NB4 (cell line): Measurements from ENCODE around the gene GYPB.
"Not testable (repeated sequence)": the region's sequence is repeated elsewhere in the genome, so short reads cannot be mapped to it uniquely, and the experiment has no call there.

Experiments
- DNase-seq: peaks from one replicate; pipeline ENCODE4 v3.0.0; 2010; ENCODE audit warnings: low read depth
- H3K4me3 ChIP-seq: one replicate; pipeline ENCODE4 v1.5.1; 2011; ENCODE audit warnings: mild to moderate bottlenecking, low read depth, low read length, moderate library complexity
- CTCF ChIP-seq: IDR thresholded peaks from one replicate; pipeline ENCODE4 v1.5.1; 2012; ENCODE audit warnings: low read depth, low read length
- MAX ChIP-seq: IDR thresholded peaks from 2 replicates; pipeline ENCODE4 v1.6.1; 2011; ENCODE audit warnings: low read depth, low read length
- MYC ChIP-seq: IDR thresholded peaks from 2 replicates; pipeline ENCODE4 v1.6.1; 2011; ENCODE audit warnings: low read depth, low read length
- POLR2A ChIP-seq: IDR thresholded peaks from 2 replicates; pipeline ENCODE4 v1.6.1; 2011; ENCODE audit warnings: mild to moderate bottlenecking; ENCODE audit not compliant: insufficient read length; ENCODE audit errors: extremely low read depth

The GYPB gene

GRCh38 chr4:143991761-143992160 is 27.4 kb downstream of the GYPB start:
- not testable (repeated sequence) for DNase-seq, H3K4me3 ChIP-seq

- not testable (repeated sequence) for DNase-seq, H3K4me3 ChIP-seq
These were observed 28.5 kb downstream of the GYPB start for GRCh38 chr4:143990717-143991116.

- TF ChIP-seq CTCF (no peak), MAX (no peak), MYC (no peak), POLR2A (no peak)
- no peak for DNase-seq
These were observed 33.0 kb downstream of the GYPB start for GRCh38 chr4:143986180-143986579.

GRCh38 chr4:143980776-143981175 is 38.4 kb downstream of the GYPB start:
- not testable (repeated sequence) for H3K4me3 ChIP-seq
- peak; percentile 4 for DNase-seq

More at GRCh38 chr4:143986180-143986579, 33.0 kb downstream of the GYPB start:
- no peak overlapping the region for H3K4me3 ChIP-seq

- DNase-seq, H3K4me3 ChIP-seq: not testable (repeated sequence)
These were observed 43.7 kb downstream of the GYPB start for GRCh38 chr4:143975527-143975926.

- H3K4me3 ChIP-seq, result not testable (repeated sequence)
These were observed 45.2 kb downstream of the GYPB start for GRCh38 chr4:143974021-143974420.

GRCh38 chr4:143961075-143961474 is 58.1 kb downstream of the GYPB start:
- no peak for DNase-seq
- no peak overlapping the region for H3K4me3 ChIP-seq
- TF ChIP-seq MAX (no peak), CTCF (no peak), MYC (no peak), POLR2A (no peak)

More at GRCh38 chr4:143974021-143974420, 45.2 kb downstream of the GYPB start:
- not testable (repeated sequence) for DNase-seq

GRCh38 chr4:143955306-143955705 is 63.9 kb downstream of the GYPB start:
- not testable (repeated sequence) for DNase-seq, H3K4me3 ChIP-seq

GRCh38 chr4:143951458-143951972 is 67.7 kb downstream of the GYPB start:
- not testable (repeated sequence) for H3K4me3 ChIP-seq, DNase-seq

GRCh38 chr4:143950967-143951366 is 68.2 kb downstream of the GYPB start:
- DNase-seq, H3K4me3 ChIP-seq: not testable (repeated sequence)

GRCh38 chr4:143950185-143950584 is 69.0 kb downstream of the GYPB start:
- DNase-seq, H3K4me3 ChIP-seq: not testable (repeated sequence)

GRCh38 chr4:143947493-143947892 is 71.7 kb downstream of the GYPB start:
- H3K4me3 ChIP-seq, DNase-seq: not testable (repeated sequence)
